AG04450 (cell line): ENCODE data around the gene BPIFB4. TPM values are rescaled to one million over a fixed set of nuclear protein-coding genes. Genes with fewer than 3 reads are reported as not detected.

Source experiments
- CTCF ChIA-PET: fragments of 300-600, 350-600 bp; formaldehyde crosslinking; extraction: SDS; loops from one replicate; lab custom pipeline; 2022; ENCODE audit warnings: antibody characterized with exemption, inconsistent platforms; lab: Charles Lee
- POLR2A ChIA-PET: fragments of 350-600 bp; formaldehyde crosslinking; extraction: SDS; loops from one replicate; lab custom pipeline; 2021; ENCODE audit warnings: antibody characterized with exemption, inconsistent platforms; lab: Yijun Ruan, JAX
- DNase-seq: peaks from one replicate; pipeline ENCODE4 v3.0.0-alpha.2; 2011; ENCODE audit warnings: low read depth, low spot score
- H3K27ac ChIP-seq: one replicate; pipeline ENCODE4 v1.5.1; 2012; ENCODE audit warnings: low read depth, low read length, control low read depth
- H3K27me3 ChIP-seq: one replicate; pipeline ENCODE4 v1.6.0; 2012; ENCODE audit warnings: low read length; ENCODE audit not compliant: control insufficient read depth, insufficient read depth
- H3K4me3 ChIP-seq: 2 replicates; pipeline ENCODE4 v1.5.1; 2011; ENCODE audit warnings: mild to moderate bottlenecking, low read depth, low read length, control low read depth
- H3K9me3 ChIP-seq: 2 replicates; pipeline ENCODE4 v1.5.1; 2012; ENCODE audit warnings: low read length; ENCODE audit not compliant: control insufficient read depth, insufficient read depth
- CTCF ChIP-seq: IDR thresholded peaks from 2 replicates; pipeline ENCODE4 v1.5.1; 2011; ENCODE audit warnings: low read depth, low read length, control low read depth, inconsistent platforms
- polyA plus RNA-seq: library from polyadenylated mRNA; depleted of rRNA; stranded (reverse); fragments of >200 nt; gene quantifications from 2 replicates; pipeline ENCODE4 v1.2.3, GENCODE V29; 2011

The BPIFB4 gene
- polyA plus RNA-seq, 1 experiment, result not detected

- no peak for TF ChIP-seq CTCF
- CTCF ChIA-PET, result no interaction called here
- POLR2A ChIA-PET, result no interaction called here
- DNase-seq, result no peak
- no peaks in the 10 kb centered on the region for H3K9me3 ChIP-seq
- H3K27ac ChIP-seq, result no peak overlapping the region
- H3K4me3 ChIP-seq, result no peak overlapping the region
- peaks cover 5% of the 10 kb centered on the region for H3K27me3 ChIP-seq
These were observed 52.6 kb downstream of the BPIFB4 start for GRCh38 chr20:33131949-33132473.

GRCh38 chr20:33132513-33133372 is 53.3 kb downstream of the BPIFB4 start:
- Histone ChIP-seq H3K4me3 (no peak overlapping the region), H3K9me3 (no peaks in the 10 kb centered on the region), H3K27me3 (peaks cover 5% of the 10 kb centered on the region), H3K27ac (no peak overlapping the region)
- CTCF ChIA-PET, result no interaction called here
- POLR2A ChIA-PET, result no interaction called here
- no peak for TF ChIP-seq CTCF
- DNase-seq, result no peak

- POLR2A ChIA-PET, result no interaction called here
- CTCF ChIA-PET, result no interaction called here
- Histone ChIP-seq H3K4me3 (no peak overlapping the region), H3K27me3 (peaks cover 5% of the 10 kb centered on the region), H3K27ac (no peak overlapping the region), H3K9me3 (no peaks in the 10 kb centered on the region)
- DNase-seq, result no peak
- no peak for TF ChIP-seq CTCF
These were observed 54.0 kb downstream of the BPIFB4 start for GRCh38 chr20:33133373-33133941.

- TF ChIP-seq CTCF, result no peak
- no peaks in the 10 kb centered on the region for H3K27me3 ChIP-seq
- ChIA-PET POLR2A (no interaction called here), CTCF (no interaction called here)
- no peak overlapping the region for H3K4me3 ChIP-seq
- H3K27ac ChIP-seq, result no peak overlapping the region
- no peaks in the 10 kb centered on the region; the same call in 1 of the 2 replicates for H3K9me3 ChIP-seq
- no peak for DNase-seq
These were observed 57.8 kb downstream of the BPIFB4 start for GRCh38 chr20:33137195-33137594.

GRCh38 chr20:33139467-33139866 is 60.0 kb downstream of the BPIFB4 start:
- no peak overlapping the region for H3K27ac ChIP-seq
- DNase-seq, result no peak
- CTCF ChIA-PET, result no interaction called here
- H3K9me3 ChIP-seq, result no peaks in the 10 kb centered on the region; the same call in 1 of the 2 replicates
- H3K27me3 ChIP-seq, result no peaks in the 10 kb centered on the region
- no peak for TF ChIP-seq CTCF
- H3K4me3 ChIP-seq, result no peak overlapping the region
- POLR2A ChIA-PET, result no interaction called here
